ENCODE measurements around the gene ADAM19.
A peak's percentile ranks its signal among the peaks of the same experiment; 100 is the strongest.

ADAM19 gene

GRCh38 chr5:157540707-157541446, 34.7 kb downstream of the ADAM19 start:
- in situ Hi-C loops (cut with MboI; ENCODE audit: low pct_unique_long_range_greater_than_20kb, low sequenced_read_pairs, unreplicated experiment) = no loop called here
- no peak for TF ChIP-seq CTCF (IDR thresholded peaks at IDR 0.05; ENCODE audit: extremely low read depth, insufficient read depth, missing control alignments)
- DNase-seq (ENCODE audit: low spot score) = peak; percentile 73

GRCh38 chr5:157540124-157540523, 35.5 kb downstream of the ADAM19 start:
- no peak for TF ChIP-seq CTCF (IDR thresholded peaks at IDR 0.05; ENCODE audit: extremely low read depth, insufficient read depth, missing control alignments)

GRCh38 chr5:157539503-157540022, 36.0 kb downstream of the ADAM19 start:
- TF ChIP-seq CTCF (IDR thresholded peaks at IDR 0.05; ENCODE audit: extremely low read depth, insufficient read depth, missing control alignments) = no peak
- no peak for DNase-seq (ENCODE audit: low spot score)
- in situ Hi-C loops (cut with MboI; ENCODE audit: low pct_unique_long_range_greater_than_20kb, low sequenced_read_pairs, unreplicated experiment) = no loop called here

More at GRCh38 chr5:157540124-157540523, 35.5 kb downstream of the ADAM19 start:
- in situ Hi-C loops (cut with MboI; ENCODE audit: low pct_unique_long_range_greater_than_20kb, low sequenced_read_pairs, unreplicated experiment) = no loop called here
- no peak for DNase-seq (ENCODE audit: low spot score)

GRCh38 chr5:157538311-157538710, 37.3 kb downstream of the ADAM19 start:
- in situ Hi-C loops (cut with MboI; ENCODE audit: low pct_unique_long_range_greater_than_20kb, low sequenced_read_pairs, unreplicated experiment) = no loop called here
- no peak for DNase-seq (ENCODE audit: low spot score)
- TF ChIP-seq CTCF (IDR thresholded peaks at IDR 0.05; ENCODE audit: extremely low read depth, insufficient read depth, missing control alignments) = no peak

GRCh38 chr5:157535042-157535865, 40.3 kb downstream of the ADAM19 start:
- TF ChIP-seq CTCF (IDR thresholded peaks at IDR 0.05; ENCODE audit: extremely low read depth, insufficient read depth, missing control alignments) = no peak
- in situ Hi-C loops (cut with MboI; ENCODE audit: low pct_unique_long_range_greater_than_20kb, low sequenced_read_pairs, unreplicated experiment) = no loop called here
- no peak for DNase-seq (ENCODE audit: low spot score)

- TF ChIP-seq CTCF (IDR thresholded peaks at IDR 0.05; ENCODE audit: extremely low read depth, insufficient read depth, missing control alignments) = no peak
- DNase-seq (ENCODE audit: low spot score) = no peak
- in situ Hi-C loops (cut with MboI; ENCODE audit: low pct_unique_long_range_greater_than_20kb, low sequenced_read_pairs, unreplicated experiment) = no loop called here
Observed at GRCh38 chr5:157533011-157533481, 42.5 kb downstream of the ADAM19 start.

Measured in GM13977 (cell line).